PFSK-1 (cell line): ENCODE measurements around the gene LEFTY1.

Experiments used
- FOXP2 ChIP-seq: optimal IDR thresholded peaks from 2 replicates; pipeline ENCODE3; 2011; ENCODE audit warnings: borderline replicate concordance, control low read depth, inconsistent platforms; ENCODE audit not compliant: insufficient read depth; ENCODE audit errors: extremely low read length, extremely low read depth
- POLR2AphosphoS5 ChIP-seq: IDR thresholded peaks from 2 replicates; pipeline ENCODE4 v1.6.1; 2012; ENCODE audit warnings: low read depth, mild to moderate bottlenecking, control low read depth, low read length, moderate library complexity
- REST ChIP-seq, 2 experiments: IDR thresholded peaks; 2 replicates each; pipeline versions ENCODE4 v1.6.1 to v1.8.0; 2011 to 2012; ENCODE audit warnings: low read depth in 2 of 2, low read length in 2 of 2, control low read depth in 1 of 2, inconsistent platforms in 1 of 2, mild to moderate bottlenecking in 1 of 2, moderate library complexity in 1 of 2; ENCODE audit not compliant: insufficient read depth in 1 of 2
- SIN3A ChIP-seq: IDR thresholded peaks from 2 replicates; pipeline ENCODE4 v1.6.1; 2012; ENCODE audit warnings: mild to moderate bottlenecking, low read length, moderate library complexity, borderline replicate concordance; ENCODE audit not compliant: insufficient read depth
- TAF1 ChIP-seq: IDR thresholded peaks from 2 replicates; pipeline ENCODE4 v1.6.1; 2012; ENCODE audit warnings: low read length, control low read depth, borderline replicate concordance; ENCODE audit not compliant: insufficient read depth

Gene LEFTY1

GRCh38 chr1:225889743-225890142, 797 bp upstream of the LEFTY1 start:
- TF ChIP-seq REST (IDR thresholded peaks at IDR 0.05; ENCODE audit: insufficient read depth in 1 of 2, low read depth in 2 of 2, low read length in 2 of 2) (no peak), TAF1 (no peak)

GRCh38 chr1:225888289-225888897, 553 bp downstream of the LEFTY1 start:
- TF ChIP-seq REST (IDR thresholded peaks at IDR 0.05; ENCODE audit: insufficient read depth in 1 of 2, low read depth in 2 of 2, low read length in 2 of 2) (no peak), POLR2AphosphoS5 (no peak), SIN3A (no peak), FOXP2 (no peak), TAF1 (no peak)

DNA sequence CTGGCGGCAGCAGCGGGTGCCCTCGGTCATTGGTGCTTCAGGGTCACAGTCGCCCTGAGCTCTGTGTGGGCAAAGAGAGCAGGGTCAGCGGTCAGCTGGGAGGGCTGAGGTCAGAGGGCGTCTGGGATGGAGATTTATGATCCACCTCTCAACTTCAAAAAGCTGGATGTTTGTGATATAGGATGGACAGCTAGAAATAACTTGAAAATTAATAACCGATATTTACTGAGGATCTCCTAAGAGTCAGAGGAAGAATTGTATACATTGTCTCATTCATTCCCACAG, 2.0 kb downstream of the LEFTY1 start:
- TF ChIP-seq SIN3A = no peak
- no peak for TF ChIP-seq POLR2AphosphoS5
- no peak for TF ChIP-seq REST (IDR thresholded peaks at IDR 0.05; ENCODE audit: insufficient read depth in 1 of 2, low read depth in 2 of 2, low read length in 2 of 2)
- no peak for TF ChIP-seq TAF1

- TF ChIP-seq POLR2AphosphoS5 (no peak), TAF1 (no peak), FOXP2 (no peak), SIN3A (no peak)
Measured at GRCh38 chr1:225886159-225887029, 2.6 kb downstream of the LEFTY1 start.

DNA sequence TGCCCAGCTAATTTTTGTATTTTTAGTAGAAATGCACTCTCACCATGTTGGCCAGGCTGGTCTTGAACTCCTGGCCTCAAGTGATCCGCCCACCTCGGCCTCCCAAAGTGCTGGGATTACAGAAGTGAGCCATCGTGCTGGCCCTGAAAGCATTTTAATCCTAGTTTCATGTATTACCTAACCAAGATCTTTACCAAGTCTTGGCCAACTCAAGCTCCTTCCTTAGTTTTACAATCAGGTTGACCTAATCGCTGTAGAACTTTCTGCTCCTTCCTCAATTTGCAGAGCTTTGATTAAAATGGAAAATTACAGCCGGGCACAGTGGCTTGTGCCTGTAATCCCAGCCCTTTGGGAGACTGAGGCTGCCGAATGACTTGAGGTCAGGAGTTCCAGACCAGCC, 3.6 kb downstream of the LEFTY1 start:
- TF ChIP-seq SIN3A = no peak
- no peak for TF ChIP-seq POLR2AphosphoS5
- TF ChIP-seq FOXP2 = no peak
- TF ChIP-seq TAF1 = no peak
- no peak for TF ChIP-seq REST (IDR thresholded peaks at IDR 0.05; ENCODE audit: insufficient read depth in 1 of 2, low read depth in 2 of 2, low read length in 2 of 2)
